Activated T-cell treated with anti-CD3 and anti-CD28 coated beads, Interleukin-2, amount 50 U/mL, for 72 hours (primary cell): ENCODE results near the gene ANKRD13A. TPM values are rescaled to one million over a fixed set of nuclear protein-coding genes. Genes with fewer than 3 reads are reported as not detected.

Experiments used
- ATAC-seq, 2 donors: fragments of 150-1000 bp; cut with Tn5 transposase; replicated peaks in 1 of 2; 2 replicates each; pipeline ENCODE4 v1.10.0; 2021; ENCODE audit warnings: moderate library complexity in 2 of 2, mild to moderate bottlenecking in 1 of 2
- DNase-seq, 2 donors: peaks; one replicate each; pipeline ENCODE4 v3.0.0; 2021 to 2022; ENCODE audit warnings: mixed read lengths in 1 of 2
- H3K27ac Mint-ChIP-seq: one replicate; pipeline ENCODE4 v1.8.0; 2022; ENCODE audit warnings: mild to moderate bottlenecking, moderate library complexity, mixed read lengths
- H3K27me3 Mint-ChIP-seq: one replicate; pipeline ENCODE4 v1.8.0; 2022; ENCODE audit warnings: low read depth, mixed read lengths
- H3K36me3 Mint-ChIP-seq, 2 donors: one replicate each; pipeline ENCODE4 v1.8.0; 2022; ENCODE audit warnings: mixed read lengths in 2 of 2, mild to moderate bottlenecking in 1 of 2; ENCODE audit not compliant: insufficient read depth in 2 of 2
- H3K4me1 Mint-ChIP-seq: one replicate; pipeline ENCODE4 v1.8.0; 2022; ENCODE audit warnings: low read depth, mixed read lengths
- H3K4me3 Mint-ChIP-seq, 2 donors: one replicate each; pipeline ENCODE4 v1.8.0; 2022; ENCODE audit warnings: mild to moderate bottlenecking in 2 of 2, mixed read lengths in 2 of 2, moderate library complexity in 2 of 2
- H3K9me3 Mint-ChIP-seq, 2 donors: one replicate each; pipeline ENCODE4 v1.8.0; 2022; ENCODE audit warnings: mixed read lengths in 2 of 2
- total RNA-seq, 2 donors: library from RNA; stranded (reverse); gene quantifications; one replicate each; pipeline ENCODE4 v1.2.3, GENCODE V29; 2022

The ANKRD13A gene
- total RNA-seq, 2 donors from 2014 or later: 67.8 to 72.8 TPM

DNA sequence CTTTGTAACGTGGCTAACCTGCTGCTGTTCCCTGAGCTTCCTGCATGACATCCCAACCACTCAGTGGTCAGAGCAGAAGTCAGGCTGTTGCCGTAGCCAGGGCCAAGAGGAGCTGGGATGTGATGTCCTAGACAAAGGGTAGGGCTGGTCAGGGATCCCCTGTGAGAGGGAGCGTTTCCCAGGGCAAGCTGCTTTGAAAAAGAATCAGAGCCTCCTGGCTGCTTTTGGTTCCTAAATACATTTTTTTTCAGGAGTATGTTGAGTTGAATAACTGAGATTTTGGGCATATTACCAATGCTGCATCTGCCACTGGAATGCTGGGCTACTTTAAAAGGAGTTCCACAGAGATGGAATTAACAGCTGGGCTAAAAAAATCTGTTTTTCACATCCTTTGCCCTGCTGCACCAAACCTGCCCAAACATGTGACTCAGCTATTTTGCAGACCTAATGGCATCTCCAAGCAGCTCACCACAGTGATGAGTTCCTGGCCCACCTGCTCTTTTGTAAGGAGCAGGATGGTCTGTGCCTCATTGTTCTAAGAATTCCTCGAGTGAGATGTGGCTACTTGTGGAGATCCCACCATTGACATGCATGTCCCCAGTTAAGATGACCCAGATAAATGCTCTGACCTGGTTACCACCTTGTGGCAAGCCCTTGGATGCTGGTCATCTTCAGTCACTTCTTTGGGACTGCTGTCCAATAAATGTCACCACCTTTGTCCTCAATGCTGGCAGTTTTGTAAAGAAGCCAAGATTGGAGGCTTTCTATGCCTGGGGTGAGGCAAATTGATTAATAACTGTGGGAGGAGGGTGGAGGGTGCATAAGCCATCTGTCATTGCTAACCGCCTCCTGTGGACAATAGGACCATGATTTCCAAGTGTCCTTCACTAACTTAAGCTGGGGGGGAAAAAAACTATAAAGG is 24.1 kb downstream of the ANKRD13A start:
- H3K27me3 Mint-ChIP-seq: no peaks in the 10 kb centered on the region
- DNase-seq: no peak
- peaks cover 5 to 43% of the 10 kb centered on the region in 2 donors for H3K36me3 Mint-ChIP-seq
- ATAC-seq: no peak
- H3K4me1 Mint-ChIP-seq: peaks cover 21% of the 10 kb centered on the region
- no peaks in the 10 kb centered on the region for H3K9me3 Mint-ChIP-seq
- H3K27ac Mint-ChIP-seq: peak overlapping the region; percentile 72
- no peak overlapping the region for H3K4me3 Mint-ChIP-seq

GRCh38 chr12:110024051-110024450 is 24.8 kb downstream of the ANKRD13A start:
- Mint-ChIP-seq H3K9me3 (no peaks in the 10 kb centered on the region), H3K27ac (peak overlapping the region; percentile 72), H3K4me3 (no peak overlapping the region), H3K4me1 (peaks cover 21% of the 10 kb centered on the region), H3K36me3 (peaks cover 4 to 38% of the 10 kb centered on the region in 2 donors), H3K27me3 (no peaks in the 10 kb centered on the region)
- no peak for DNase-seq
- ATAC-seq: no peak

DNA sequence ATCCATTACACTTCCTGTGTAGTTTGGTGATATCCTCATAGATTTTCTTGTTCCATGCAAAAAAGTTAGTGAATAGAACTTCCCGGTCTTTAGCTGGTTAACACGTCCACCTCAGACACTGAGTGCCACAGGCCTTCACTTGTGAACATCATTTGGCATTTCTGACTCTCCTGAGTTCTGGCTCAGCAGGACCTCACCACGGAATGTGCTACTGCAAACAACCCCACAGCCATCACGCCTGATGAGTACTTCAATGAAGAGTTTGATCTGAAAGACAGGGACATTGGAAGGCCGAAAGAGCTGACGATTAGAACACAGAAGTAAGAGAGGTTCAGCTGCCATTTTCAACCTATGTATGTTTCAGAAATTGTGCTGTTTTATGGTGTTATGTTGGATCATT is 29.1 kb downstream of the ANKRD13A start:
- no peak for DNase-seq
- H3K4me3 Mint-ChIP-seq: no peak overlapping the region
- H3K27me3 Mint-ChIP-seq: no peaks in the 10 kb centered on the region
- H3K9me3 Mint-ChIP-seq: no peaks in the 10 kb centered on the region
- peak overlapping the region; percentile 17 for H3K27ac Mint-ChIP-seq
- H3K36me3 Mint-ChIP-seq: peaks cover 5 to 19% of the 10 kb centered on the region in 2 donors
- peaks cover 21% of the 10 kb centered on the region for H3K4me1 Mint-ChIP-seq
- no peak for ATAC-seq

DNA sequence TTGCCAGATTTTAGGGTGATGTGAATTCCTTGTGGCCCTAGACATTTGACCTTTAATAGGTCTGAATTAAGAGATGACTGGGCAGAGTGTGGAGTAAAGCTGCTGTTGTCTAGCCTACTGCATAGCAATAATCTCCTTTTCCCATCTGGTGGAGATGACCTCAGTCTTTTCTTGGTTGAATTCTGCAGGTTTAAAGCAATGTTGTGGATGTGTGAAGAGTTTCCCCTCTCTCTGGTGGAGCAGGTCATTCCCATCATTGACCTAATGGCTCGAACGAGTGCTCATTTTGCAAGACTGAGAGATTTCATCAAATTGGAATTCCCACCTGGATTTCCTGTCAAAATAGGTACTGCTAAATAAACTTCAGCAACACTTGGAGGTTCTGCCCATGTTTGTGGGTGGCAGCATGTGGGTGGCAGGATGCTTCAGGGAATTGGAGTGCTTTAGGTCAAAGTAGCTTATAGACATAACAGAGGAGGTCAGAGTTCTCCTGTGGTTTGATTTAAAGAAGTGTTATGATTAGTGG is 30.1 kb downstream of the ANKRD13A start:
- H3K36me3 Mint-ChIP-seq: peaks cover 5 to 20% of the 10 kb centered on the region in 2 donors
- no peak overlapping the region for H3K4me3 Mint-ChIP-seq
- no peaks in the 10 kb centered on the region for H3K27me3 Mint-ChIP-seq
- ATAC-seq (no peak), DNase-seq (no peak)
- no peaks in the 10 kb centered on the region for H3K9me3 Mint-ChIP-seq
- peaks cover 14% of the 10 kb centered on the region for H3K4me1 Mint-ChIP-seq
- H3K27ac Mint-ChIP-seq: peak overlapping the region; percentile 19

- H3K27me3 Mint-ChIP-seq: no peaks in the 10 kb centered on the region
- peak overlapping the region; percentile 68 for H3K27ac Mint-ChIP-seq
- no peaks in the 10 kb centered on the region for H3K9me3 Mint-ChIP-seq
- H3K36me3 Mint-ChIP-seq: peaks cover 2 to 17% of the 10 kb centered on the region in 2 donors
- ATAC-seq (no peak), DNase-seq (no peak)
- peaks cover 10% of the 10 kb centered on the region for H3K4me1 Mint-ChIP-seq
- H3K4me3 Mint-ChIP-seq: no peak overlapping the region
Observed at GRCh38 chr12:110033888-110034287, 34.7 kb downstream of the ANKRD13A start.

- peaks cover 5 to 16% of the 10 kb centered on the region in 2 donors for H3K36me3 Mint-ChIP-seq
- H3K9me3 Mint-ChIP-seq: no peaks in the 10 kb centered on the region
- no peaks in the 10 kb centered on the region for H3K27me3 Mint-ChIP-seq
- DNase-seq (no peak), ATAC-seq (no peak)
- no peak overlapping the region for H3K4me3 Mint-ChIP-seq
- H3K4me1 Mint-ChIP-seq: peaks cover 27% of the 10 kb centered on the region
- H3K27ac Mint-ChIP-seq: peak overlapping the region; percentile 27
Observed at GRCh38 chr12:110035534-110036104, 36.4 kb downstream of the ANKRD13A start.

DNA sequence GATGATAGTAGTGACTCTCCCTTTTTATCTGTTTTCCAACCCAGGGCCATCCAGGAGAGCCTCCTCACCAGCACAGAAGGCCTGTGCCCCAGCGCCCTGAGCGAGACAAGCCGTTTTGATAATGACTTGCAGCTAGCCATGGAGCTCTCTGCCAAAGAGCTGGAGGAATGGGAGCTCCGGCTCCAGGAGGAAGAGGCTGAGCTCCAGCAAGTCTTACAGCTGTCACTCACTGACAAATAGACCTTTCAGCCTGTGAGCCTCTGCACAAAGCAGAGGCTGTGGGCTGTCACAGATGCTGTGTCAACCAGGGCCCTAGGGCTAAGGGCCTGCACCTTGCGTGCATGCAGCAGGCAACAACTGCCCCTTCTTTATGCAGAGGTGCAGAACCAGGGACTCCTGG is 38.1 kb downstream of the ANKRD13A start:
- no peak overlapping the region for H3K4me3 Mint-ChIP-seq
- ATAC-seq (no peak), DNase-seq (no peak)
- peaks cover 3 to 20% of the 10 kb centered on the region in 2 donors for H3K36me3 Mint-ChIP-seq
- no peaks in the 10 kb centered on the region for H3K9me3 Mint-ChIP-seq
- H3K27ac Mint-ChIP-seq: no peak overlapping the region
- H3K27me3 Mint-ChIP-seq: no peaks in the 10 kb centered on the region
- peaks cover 37% of the 10 kb centered on the region for H3K4me1 Mint-ChIP-seq

DNA sequence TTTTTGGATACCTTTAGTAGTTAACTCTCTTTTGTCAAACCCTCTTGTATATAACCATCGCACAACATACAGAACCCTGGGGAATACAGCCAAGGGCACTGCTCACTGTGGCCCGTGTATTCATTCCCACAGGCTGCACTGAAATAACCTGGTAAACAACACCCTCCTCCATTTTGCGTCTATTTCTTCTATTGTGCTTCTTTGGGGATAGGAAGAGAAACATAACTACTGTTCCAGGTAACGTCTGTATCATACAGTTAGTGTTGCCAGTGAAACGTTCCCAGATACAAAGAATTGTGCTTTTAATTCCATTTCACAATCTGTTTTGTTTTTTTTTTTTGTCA is 39.5 kb downstream of the ANKRD13A start:
- ATAC-seq: no peak
- H3K27me3 Mint-ChIP-seq: no peaks in the 10 kb centered on the region
- no peak overlapping the region for H3K4me3 Mint-ChIP-seq
- H3K4me1 Mint-ChIP-seq: peaks cover 49% of the 10 kb centered on the region
- H3K27ac Mint-ChIP-seq: peak overlapping the region; percentile 82
- peaks cover 5 to 18% of the 10 kb centered on the region in 2 donors for H3K36me3 Mint-ChIP-seq
- no peaks in the 10 kb centered on the region for H3K9me3 Mint-ChIP-seq
- no peak for DNase-seq

- DNase-seq: peak; percentile 4 to 38
- H3K36me3 Mint-ChIP-seq: peaks cover 5 to 18% of the 10 kb centered on the region in 2 donors
- H3K27ac Mint-ChIP-seq: peak overlapping the region; percentile 82
- ATAC-seq: peak; percentile 25 to 52
- no peaks in the 10 kb centered on the region for H3K9me3 Mint-ChIP-seq
- peak overlapping the region; percentile 27 to 57 for H3K4me3 Mint-ChIP-seq
- no peaks in the 10 kb centered on the region for H3K27me3 Mint-ChIP-seq
- H3K4me1 Mint-ChIP-seq: peaks cover 49% of the 10 kb centered on the region
Observed at GRCh38 chr12:110039085-110039807, 40.0 kb downstream of the ANKRD13A start.

DNA sequence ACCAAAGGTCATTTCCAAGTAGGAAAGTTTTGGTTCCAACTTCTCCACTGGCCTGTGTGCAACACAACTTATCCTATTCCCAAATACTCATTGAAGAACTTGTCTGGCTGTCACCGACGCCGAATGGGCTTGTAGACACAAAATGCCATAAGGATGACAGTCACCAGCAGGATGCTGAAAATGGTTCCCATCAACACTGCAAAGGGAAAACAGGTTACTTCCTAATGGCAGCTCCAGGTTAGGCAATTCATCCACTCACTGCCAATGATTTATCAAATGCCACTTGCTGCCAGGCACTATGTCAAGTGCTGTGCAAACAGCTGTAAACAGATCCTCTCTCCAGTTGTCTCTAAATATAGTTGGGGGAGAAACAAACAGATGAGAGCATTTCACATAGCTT is 43.0 kb downstream of the ANKRD13A start:
- no peak overlapping the region for H3K4me3 Mint-ChIP-seq
- H3K36me3 Mint-ChIP-seq: peaks cover 5 to 9% of the 10 kb centered on the region in 2 donors
- ATAC-seq: no peak
- no peak for DNase-seq
- no peaks in the 10 kb centered on the region for H3K27me3 Mint-ChIP-seq
- H3K27ac Mint-ChIP-seq: peak overlapping the region; percentile 67
- H3K4me1 Mint-ChIP-seq: peaks cover 63% of the 10 kb centered on the region
- H3K9me3 Mint-ChIP-seq: no peaks in the 10 kb centered on the region

DNA sequence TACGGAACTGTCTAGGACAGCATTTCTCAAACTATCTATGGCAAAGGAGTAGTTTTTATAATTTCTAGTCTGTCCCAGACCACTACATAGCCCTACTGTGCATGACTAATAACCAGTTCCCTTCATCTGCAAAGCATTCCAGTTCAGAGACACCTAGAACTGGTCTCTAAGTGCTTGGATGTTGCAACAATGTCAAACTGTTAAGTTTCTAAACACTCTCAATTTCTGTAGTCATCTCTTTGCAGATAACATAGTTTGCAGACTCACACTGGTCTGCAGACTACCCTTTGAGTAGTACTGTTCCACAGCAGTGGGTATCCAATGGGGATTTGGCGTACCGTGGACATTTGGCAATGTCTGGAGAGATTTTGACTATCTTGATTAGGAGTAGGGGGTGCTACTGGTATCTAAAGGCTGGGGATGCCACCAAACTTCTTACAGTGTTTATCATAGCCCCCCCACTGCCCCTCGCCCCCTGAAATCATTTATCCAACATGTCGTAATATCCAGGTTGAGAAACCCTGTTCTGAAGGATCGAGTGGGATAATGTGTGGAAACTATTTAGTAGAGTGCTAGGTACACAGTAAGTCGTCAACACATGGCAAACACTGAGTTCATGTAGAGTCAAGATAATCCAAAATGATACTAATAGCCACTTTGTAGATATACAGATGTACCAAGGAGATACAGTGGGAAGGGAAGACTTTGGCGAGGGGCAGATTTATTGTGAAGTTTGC is 47.4 kb downstream of the ANKRD13A start:
- H3K9me3 Mint-ChIP-seq: no peaks in the 10 kb centered on the region
- peaks cover 59% of the 10 kb centered on the region for H3K4me1 Mint-ChIP-seq
- no peak overlapping the region for H3K27ac Mint-ChIP-seq
- DNase-seq (no peak), ATAC-seq (no peak)
- peak overlapping the region; percentile 92 for H3K4me3 Mint-ChIP-seq
- H3K36me3 Mint-ChIP-seq: peaks cover 2 to 6% of the 10 kb centered on the region in 2 donors
- H3K27me3 Mint-ChIP-seq: no peaks in the 10 kb centered on the region

GRCh38 chr12:110047297-110047940 is 48.2 kb downstream of the ANKRD13A start:
- peak overlapping the region; percentile 24 for H3K27ac Mint-ChIP-seq
- H3K4me3 Mint-ChIP-seq: peak overlapping the region; percentile 92
- peaks cover 57% of the 10 kb centered on the region for H3K4me1 Mint-ChIP-seq
- DNase-seq: no peak
- no peak for ATAC-seq
- no peaks in the 10 kb centered on the region for H3K27me3 Mint-ChIP-seq
- H3K9me3 Mint-ChIP-seq: no peaks in the 10 kb centered on the region
- H3K36me3 Mint-ChIP-seq: peaks cover 1 to 2% of the 10 kb centered on the region in 2 donors
